Chondrocyte (in vitro differentiated cells): Measurements from ENCODE around the gene SLC47A2. TPM values are rescaled to one million over a fixed set of nuclear protein-coding genes. Genes with fewer than 3 reads are reported as not detected.

Experiments used
- DNase-seq: peaks from one replicate; pipeline ENCODE4 v3.0.0; 2021; ENCODE audit warnings: mixed read lengths, low spot score
- H3K27ac Mint-ChIP-seq: one replicate; pipeline ENCODE4 v1.8.0; 2021; ENCODE audit warnings: mild to moderate bottlenecking, moderate library complexity, mixed read lengths; ENCODE audit not compliant: unreplicated experiment
- H3K27me3 Mint-ChIP-seq: 2 replicates; pipeline ENCODE4 v1.8.0; 2021; ENCODE audit warnings: low read depth, mixed read lengths
- H3K36me3 Mint-ChIP-seq: 2 replicates; pipeline ENCODE4 v1.8.0; 2021; ENCODE audit warnings: low read depth, mixed read lengths
- H3K4me1 Mint-ChIP-seq: 2 replicates; pipeline ENCODE4 v1.8.0; 2021; ENCODE audit warnings: low read depth, mild to moderate bottlenecking, mixed read lengths
- H3K4me3 Mint-ChIP-seq: one replicate; pipeline ENCODE4 v1.8.0; 2021; ENCODE audit warnings: mild to moderate bottlenecking, moderate library complexity, mixed read lengths; ENCODE audit not compliant: unreplicated experiment
- H3K9me3 Mint-ChIP-seq: 2 replicates; pipeline ENCODE4 v1.8.0; 2021; ENCODE audit warnings: low read depth, mixed read lengths
- total RNA-seq: library from RNA; stranded (reverse); gene quantifications from 3 replicates; pipeline ENCODE4 v1.2.1, GENCODE V29; 2021
- TF ChIP-seq, protein P1 (sequence below): fragments of 200-600 bp; sonication (generic); IDR thresholded peaks from 2 replicates; pipeline ENCODE4 v1.5.0; 2021; ENCODE audit warnings: antibody characterized with exemption, mild to moderate bottlenecking, moderate library complexity

SLC47A2 gene
- total RNA-seq, 1 donor from 2014 or later, result not detected

DNA sequence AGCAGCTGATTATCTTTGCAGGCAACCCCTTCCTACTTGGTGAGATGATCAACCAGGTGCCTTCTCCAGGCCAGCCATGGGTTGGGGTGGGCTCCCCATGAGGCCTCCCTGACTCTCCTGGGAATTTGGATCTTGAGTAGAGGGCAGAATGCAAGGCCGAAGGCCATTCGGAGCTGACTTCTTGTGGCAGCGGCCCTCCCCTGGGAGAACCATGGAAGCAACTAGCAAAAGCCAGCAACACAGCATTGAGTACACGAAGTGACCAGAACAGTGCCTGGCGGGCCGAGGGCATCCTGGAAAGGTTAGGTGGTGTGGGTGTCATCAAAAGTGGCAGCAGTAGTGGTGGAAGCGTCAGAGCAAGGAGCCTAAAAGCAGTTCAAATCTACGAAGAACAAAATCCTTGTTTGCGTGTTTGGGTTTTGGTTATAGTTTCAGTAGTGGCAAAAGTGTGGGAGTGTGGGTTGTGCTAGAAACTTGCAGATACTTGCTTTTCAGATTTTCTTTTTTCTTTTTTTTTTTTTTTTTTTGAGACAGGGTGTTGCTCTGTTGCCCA is 33.7 kb upstream of the SLC47A2 start:
- no peaks in the 10 kb centered on the region for H3K9me3 Mint-ChIP-seq
- TF ChIP-seq, protein P1, sequence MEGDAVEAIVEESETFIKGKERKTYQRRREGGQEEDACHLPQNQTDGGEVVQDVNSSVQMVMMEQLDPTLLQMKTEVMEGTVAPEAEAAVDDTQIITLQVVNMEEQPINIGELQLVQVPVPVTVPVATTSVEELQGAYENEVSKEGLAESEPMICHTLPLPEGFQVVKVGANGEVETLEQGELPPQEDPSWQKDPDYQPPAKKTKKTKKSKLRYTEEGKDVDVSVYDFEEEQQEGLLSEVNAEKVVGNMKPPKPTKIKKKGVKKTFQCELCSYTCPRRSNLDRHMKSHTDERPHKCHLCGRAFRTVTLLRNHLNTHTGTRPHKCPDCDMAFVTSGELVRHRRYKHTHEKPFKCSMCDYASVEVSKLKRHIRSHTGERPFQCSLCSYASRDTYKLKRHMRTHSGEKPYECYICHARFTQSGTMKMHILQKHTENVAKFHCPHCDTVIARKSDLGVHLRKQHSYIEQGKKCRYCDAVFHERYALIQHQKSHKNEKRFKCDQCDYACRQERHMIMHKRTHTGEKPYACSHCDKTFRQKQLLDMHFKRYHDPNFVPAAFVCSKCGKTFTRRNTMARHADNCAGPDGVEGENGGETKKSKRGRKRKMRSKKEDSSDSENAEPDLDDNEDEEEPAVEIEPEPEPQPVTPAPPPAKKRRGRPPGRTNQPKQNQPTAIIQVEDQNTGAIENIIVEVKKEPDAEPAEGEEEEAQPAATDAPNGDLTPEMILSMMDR, result no peak
- H3K27ac Mint-ChIP-seq, result no peak overlapping the region
- H3K4me1 Mint-ChIP-seq, result peaks cover 39% of the 10 kb centered on the region
- no peaks in the 10 kb centered on the region for H3K36me3 Mint-ChIP-seq
- no peak overlapping the region for H3K4me3 Mint-ChIP-seq
- no peak for DNase-seq
- peaks cover 3% of the 10 kb centered on the region for H3K27me3 Mint-ChIP-seq

DNA sequence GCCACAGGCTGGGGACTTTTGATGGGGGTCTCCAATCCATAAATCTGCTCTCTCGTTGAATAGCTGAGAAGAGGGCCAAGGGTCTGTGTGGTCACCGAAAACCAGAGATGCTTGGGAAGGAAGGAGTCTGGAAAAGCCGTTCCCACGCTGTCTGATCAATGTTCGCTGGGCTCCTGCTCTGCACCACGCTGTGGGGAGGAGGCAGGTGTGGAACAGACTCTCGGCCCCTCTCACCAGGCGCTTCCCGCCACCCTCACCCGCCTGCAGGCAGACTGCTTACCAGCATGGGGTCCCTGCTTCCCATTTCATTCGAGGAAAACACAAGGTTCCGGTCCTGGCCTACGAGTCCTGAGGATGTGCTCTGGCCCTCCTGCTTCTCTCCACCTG is 32.4 kb upstream of the SLC47A2 start:
- H3K27ac Mint-ChIP-seq, result no peak overlapping the region
- H3K36me3 Mint-ChIP-seq, result no peaks in the 10 kb centered on the region
- no peak overlapping the region for H3K4me3 Mint-ChIP-seq
- no peaks in the 10 kb centered on the region for H3K9me3 Mint-ChIP-seq
- DNase-seq, result no peak
- peaks cover 3% of the 10 kb centered on the region for H3K27me3 Mint-ChIP-seq
- TF ChIP-seq, protein P1, result no peak
- peaks cover 39% of the 10 kb centered on the region for H3K4me1 Mint-ChIP-seq

DNA sequence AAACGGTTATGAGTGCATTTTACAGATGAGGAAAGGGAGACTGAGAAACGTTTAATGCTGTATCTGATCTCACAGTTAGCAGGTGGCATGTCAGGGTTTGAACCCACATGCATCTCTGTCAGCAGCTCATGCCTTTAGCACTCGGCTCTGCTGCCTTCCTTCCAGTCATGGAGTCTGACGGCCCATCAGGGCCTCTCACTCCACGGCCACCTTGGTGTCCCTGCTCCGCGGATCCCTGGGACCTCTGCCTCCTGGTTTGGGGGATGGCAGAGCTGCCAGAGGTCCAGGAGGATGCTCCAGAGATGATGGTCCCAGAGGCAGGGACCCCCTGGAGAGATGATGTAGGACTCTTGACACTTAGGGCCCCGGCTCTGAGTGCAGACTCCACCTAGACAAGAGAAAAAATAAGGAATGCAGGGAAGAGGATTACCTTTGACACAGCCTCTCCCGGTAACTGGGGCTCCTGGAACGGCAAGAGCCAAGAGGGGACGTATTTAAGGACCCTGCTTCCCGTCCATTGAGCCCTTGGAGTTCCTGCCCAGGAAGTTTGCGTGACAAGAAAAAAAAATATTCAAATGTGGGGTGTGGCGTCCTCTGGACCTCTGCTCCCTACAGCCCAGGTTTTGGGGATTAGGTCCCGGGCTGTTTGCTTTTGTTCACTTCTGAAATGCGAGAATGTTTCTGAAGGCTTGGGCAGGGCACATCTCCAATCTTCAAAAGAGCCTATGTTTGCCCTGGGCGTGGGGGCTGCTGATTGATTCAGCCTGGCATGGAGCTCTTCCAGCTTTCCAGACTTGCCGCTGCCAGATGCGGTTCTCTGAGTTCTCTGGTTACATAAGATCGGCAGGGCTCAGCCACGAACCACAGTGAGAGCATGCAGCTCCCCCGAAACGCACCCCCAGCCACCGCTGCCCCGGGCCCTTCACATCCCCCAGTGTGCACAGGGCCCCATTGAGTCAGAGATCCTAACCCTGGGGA is 31.7 kb upstream of the SLC47A2 start, which contains the start of gene ALDH3A1:
TSS of gene ALDH3A1 (minus strand) at position 470 of the 978 bp plus-strand sequence. CDS start 3,169 bp downstream, outside the sequence.
- Mint-ChIP-seq H3K27me3 (peaks cover 3% of the 10 kb centered on the region), H3K27ac (peak within 1 kb of the TSS; percentile 36), H3K9me3 (no peaks in the 10 kb centered on the region), H3K4me3 (no peak within 1 kb of the TSS), H3K4me1 (peaks cover 33% of the 10 kb centered on the region), H3K36me3 (no peaks in the 10 kb centered on the region)
- TF ChIP-seq, protein P1, result no peak
- no peak for DNase-seq

DNA sequence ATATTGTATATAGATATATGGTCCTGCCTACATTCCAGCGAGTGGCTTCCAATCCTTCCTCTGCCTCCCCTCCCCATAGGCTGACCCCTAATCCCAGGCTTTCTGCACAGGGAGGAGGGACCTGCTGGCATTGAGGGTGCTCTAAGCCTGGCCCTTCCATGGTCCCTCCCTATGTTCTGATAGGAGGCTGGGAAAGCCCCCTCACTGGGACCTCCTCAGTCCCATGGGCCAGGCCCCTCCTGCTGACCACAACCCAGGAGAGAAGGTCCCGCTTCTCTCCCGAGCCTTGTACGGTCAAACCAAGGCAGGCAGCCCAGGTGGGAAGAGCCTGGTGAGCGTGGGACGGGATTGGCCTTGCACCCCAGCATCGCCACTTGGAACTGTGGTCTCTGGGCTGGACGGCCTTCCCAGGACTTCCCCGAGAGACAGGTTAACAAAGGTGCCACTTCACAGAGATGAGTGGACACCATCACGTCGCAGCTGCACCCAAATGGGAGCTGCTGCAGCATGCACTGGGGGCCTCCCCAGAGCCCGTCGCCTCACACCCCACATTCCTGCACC is 30.9 kb upstream of the SLC47A2 start:
- no peaks in the 10 kb centered on the region for H3K36me3 Mint-ChIP-seq
- H3K27me3 Mint-ChIP-seq, result peaks cover 3% of the 10 kb centered on the region
- H3K4me3 Mint-ChIP-seq, result no peak overlapping the region
- TF ChIP-seq, protein P1, result no peak
- no peak overlapping the region for H3K27ac Mint-ChIP-seq
- no peak for DNase-seq
- H3K9me3 Mint-ChIP-seq, result no peaks in the 10 kb centered on the region
- H3K4me1 Mint-ChIP-seq, result peaks cover 24% of the 10 kb centered on the region

DNA sequence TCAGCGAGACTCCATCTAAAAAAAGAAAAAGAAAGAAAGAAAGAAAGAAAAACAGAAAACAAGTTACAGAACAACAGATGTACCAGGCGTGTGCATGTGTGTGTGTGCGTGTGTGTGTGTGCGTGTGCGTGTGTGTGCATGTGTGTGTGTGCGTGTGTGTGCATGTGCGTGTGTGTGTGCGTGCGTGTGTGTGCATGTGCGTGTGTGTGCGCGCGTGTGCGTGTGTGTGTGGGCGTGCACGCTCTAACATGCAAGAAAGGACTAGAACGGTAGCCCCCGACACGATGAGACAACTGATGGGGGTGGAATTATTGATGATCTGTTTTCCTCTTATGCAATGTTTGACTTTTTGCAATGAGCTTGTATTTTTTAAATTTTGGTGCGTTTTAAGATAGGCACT is 30.1 kb upstream of the SLC47A2 start:
- Mint-ChIP-seq H3K4me1 (peaks cover 20% of the 10 kb centered on the region), H3K9me3 (no peaks in the 10 kb centered on the region), H3K36me3 (no peaks in the 10 kb centered on the region), H3K27me3 (peaks cover 3% of the 10 kb centered on the region), H3K27ac (no peak overlapping the region), H3K4me3 (no peak overlapping the region)
- no peak for DNase-seq
- TF ChIP-seq, protein P1, result no peak
